OCI-LY1 (cell line): ENCODE data around the gene CAMTA1.
"Not testable (repeated sequence)": the region's sequence is repeated elsewhere in the genome, so short reads cannot be mapped to it uniquely, and the experiment has no call there.

Experiments
- H2AFZ ChIP-seq: fragments of 200-600 bp; sonication (generic), shearing (Covaris generic); 2 replicates; pipeline ENCODE4 v1.6.0; 2014; ENCODE audit warnings: antibody characterized with exemption, mild to moderate bottlenecking, low read length
- H3F3A ChIP-seq: fragments of 200-600 bp; sonication (generic), shearing (Covaris generic); 2 replicates; pipeline ENCODE4 v1.6.0; 2014; ENCODE audit warnings: mild to moderate bottlenecking, antibody characterized with exemption, low read length, moderate library complexity; ENCODE audit not compliant: insufficient read depth
- H3K27ac ChIP-seq: fragments of 200-600 bp; sonication (generic); 2 replicates; pipeline ENCODE4 v1.5.1; 2014; ENCODE audit warnings: low read length, mixed run types, mild to moderate bottlenecking, low read depth; ENCODE audit not compliant: poor library complexity, severe bottlenecking
- H3K27me3 ChIP-seq: fragments of 200-600 bp; sonication (generic); 2 replicates; pipeline ENCODE4 v1.6.0; 2014; ENCODE audit warnings: antibody characterized with exemption, mild to moderate bottlenecking, low read length, moderate library complexity; ENCODE audit not compliant: insufficient read depth
- H3K36me3 ChIP-seq: fragments of 200-600 bp; sonication (generic); 2 replicates; pipeline ENCODE4 v1.6.1; 2014; ENCODE audit warnings: mild to moderate bottlenecking, antibody characterized with exemption, low read length, moderate library complexity, mixed read lengths; ENCODE audit not compliant: insufficient read depth
- H3K4me1 ChIP-seq: fragments of 200-600 bp; sonication (generic); 2 replicates; pipeline ENCODE4 v1.5.1; 2014; ENCODE audit warnings: mild to moderate bottlenecking, low read length, moderate library complexity; ENCODE audit not compliant: insufficient read depth, severe bottlenecking
- H3K4me2 ChIP-seq: fragments of 200-600 bp; sonication (generic), shearing (Covaris generic); 2 replicates; pipeline ENCODE4 v1.6.1; 2014; ENCODE audit warnings: low read length
- H3K4me3 ChIP-seq: fragments of 200-600 bp; sonication (generic); 2 replicates; pipeline ENCODE4 v1.5.1; 2014; ENCODE audit warnings: low read length, low read depth, mild to moderate bottlenecking, mixed read lengths; ENCODE audit not compliant: poor library complexity, severe bottlenecking
- H3K79me2 ChIP-seq: fragments of 200-600 bp; shearing (Covaris generic); 2 replicates; pipeline ENCODE4 v1.6.1; 2016; ENCODE audit warnings: mixed run types, low read length, mixed read lengths; ENCODE audit not compliant: insufficient read depth
- H3K9ac ChIP-seq: fragments of 200-600 bp; sonication (generic), shearing (Covaris generic); 2 replicates; pipeline ENCODE4 v1.6.1; 2014; ENCODE audit warnings: mild to moderate bottlenecking, low read length, mixed read lengths
- H3K9me2 ChIP-seq: fragments of 200-600 bp; sonication (generic), shearing (Covaris generic); 2 replicates; pipeline ENCODE4 v1.6.1; 2014; ENCODE audit warnings: low read depth, mild to moderate bottlenecking, low read length, mixed read lengths
- H3K9me3 ChIP-seq: fragments of 200-600 bp; shearing (Covaris generic); 2 replicates; pipeline ENCODE4 v1.6.1; 2014; ENCODE audit warnings: low read length, mixed read lengths
- H4K20me1 ChIP-seq: fragments of 200-600 bp; sonication (generic), shearing (Covaris generic); 2 replicates; pipeline ENCODE4 v1.6.0; 2016; ENCODE audit warnings: mild to moderate bottlenecking, low read length; ENCODE audit not compliant: insufficient read depth
- CTCF ChIP-seq: fragments of 200-600 bp; sonication (generic), shearing (Covaris generic); IDR thresholded peaks from 2 replicates; pipeline ENCODE4 v1.5.1; 2017; ENCODE audit warnings: mild to moderate bottlenecking, antibody characterized with exemption, low read length, moderate library complexity, mixed read lengths
- EZH2 ChIP-seq: fragments of 200-600 bp; sonication (generic), shearing (Covaris generic); IDR thresholded peaks from 2 replicates; pipeline ENCODE4 v1.8.0; 2017; ENCODE audit warnings: borderline replicate concordance, mixed run types, mild to moderate bottlenecking, antibody characterized with exemption, low read length, moderate library complexity, mixed read lengths

The CAMTA1 gene

DNA sequence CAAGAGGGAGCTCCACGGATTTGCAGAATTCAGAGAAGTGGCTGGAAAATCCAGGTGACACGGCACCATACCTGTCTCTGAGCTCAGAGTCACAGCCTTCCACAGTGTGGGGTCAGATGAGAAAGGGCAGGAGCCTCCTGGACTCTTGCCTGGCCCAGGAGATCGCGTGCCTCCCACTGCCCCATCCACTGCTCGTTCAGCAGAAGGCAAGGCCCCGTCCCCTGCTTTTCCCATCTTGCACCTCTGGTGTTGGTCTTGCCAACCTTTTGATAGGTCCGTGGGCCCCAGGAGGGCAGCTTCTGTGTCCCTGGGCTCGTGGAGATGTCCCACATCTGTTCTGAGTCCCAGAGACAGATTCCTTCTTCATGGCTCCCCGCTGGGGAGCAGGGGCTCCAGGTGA is 902.2 kb downstream of the CAMTA1 start:
- no peaks in the 10 kb centered on the region for H4K20me1 ChIP-seq
- no peaks in the 10 kb centered on the region for H3K9me3 ChIP-seq
- H2AFZ ChIP-seq: no peak overlapping the region
- H3K27me3 ChIP-seq: peaks cover 8% of the 10 kb centered on the region; the same call in 1 of the 2 replicates
- TF ChIP-seq EZH2: no peak
- no peak for TF ChIP-seq CTCF
- no peak overlapping the region for H3K9ac ChIP-seq
- no peaks in the 10 kb centered on the region for H3K79me2 ChIP-seq
- no peak overlapping the region for H3K4me3 ChIP-seq
- H3K36me3 ChIP-seq: no peaks in the 10 kb centered on the region
- no peak overlapping the region for H3K27ac ChIP-seq
- no peaks in the 10 kb centered on the region for H3K4me1 ChIP-seq
- no peaks in the 10 kb centered on the region for H3K9me2 ChIP-seq
- H3F3A ChIP-seq: no peaks in the 10 kb centered on the region
- H3K4me2 ChIP-seq: no peak overlapping the region

DNA sequence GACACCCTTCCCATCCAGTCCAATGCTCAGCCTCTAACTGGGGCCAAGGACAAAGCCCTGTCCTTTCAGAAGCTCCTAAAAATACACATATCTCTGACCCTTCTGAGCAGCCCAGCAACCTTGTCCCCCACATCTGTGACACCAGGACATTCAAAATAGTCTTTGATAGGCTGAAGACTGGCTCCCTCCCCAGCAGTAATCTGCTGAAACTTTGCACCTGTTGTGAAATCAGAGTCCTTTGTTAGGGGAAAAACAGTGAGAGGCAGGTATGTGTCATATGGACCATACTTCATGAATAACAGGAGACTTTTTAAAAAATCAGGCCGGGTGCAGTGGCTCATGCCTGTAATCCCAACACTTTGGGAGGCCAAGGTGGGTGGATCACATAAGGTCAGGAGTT is 903.4 kb downstream of the CAMTA1 start:
- Histone ChIP-seq H3K9ac (no peak overlapping the region), H4K20me1 (no peaks in the 10 kb centered on the region), H3K79me2 (no peaks in the 10 kb centered on the region), H3F3A (no peaks in the 10 kb centered on the region), H3K36me3 (no peaks in the 10 kb centered on the region; the same call in 1 of the 2 replicates), H3K4me3 (no peak overlapping the region), H3K27me3 (peaks cover 8% of the 10 kb centered on the region; the same call in 1 of the 2 replicates), H3K9me2 (no peaks in the 10 kb centered on the region), H3K9me3 (no peaks in the 10 kb centered on the region), H3K27ac (no peak overlapping the region), H3K4me1 (no peaks in the 10 kb centered on the region), H2AFZ (no peak overlapping the region), H3K4me2 (no peak overlapping the region)
- TF ChIP-seq EZH2 (no peak), CTCF (no peak)

DNA sequence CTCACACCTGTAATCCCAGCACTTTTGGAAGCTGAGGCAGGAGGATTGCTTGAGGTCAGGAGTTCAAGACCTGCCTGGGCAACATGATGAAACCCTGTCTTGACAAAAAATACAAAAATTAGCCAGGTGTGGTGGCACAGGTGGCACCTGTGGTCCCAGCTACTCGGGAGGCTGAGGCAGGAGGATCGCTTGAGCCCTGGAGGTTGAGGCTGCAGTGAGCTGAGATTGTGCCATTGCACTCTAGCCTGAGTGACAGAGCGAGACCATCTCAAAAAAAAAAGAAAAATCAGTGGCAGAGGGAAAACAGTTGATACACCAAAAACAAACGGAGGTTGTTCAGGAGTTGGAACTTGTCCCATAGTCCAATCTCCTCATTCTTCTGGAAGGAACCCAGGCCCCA is 904.1 kb downstream of the CAMTA1 start:
- H3K4me3 ChIP-seq, H3K4me1 ChIP-seq, H3K79me2 ChIP-seq, H3K36me3 ChIP-seq, H3K9me2 ChIP-seq, H2AFZ ChIP-seq, H3K27me3 ChIP-seq, H3K27ac ChIP-seq, H4K20me1 ChIP-seq, H3K9me3 ChIP-seq, H3K9ac ChIP-seq, H3K4me2 ChIP-seq, H3F3A ChIP-seq: not testable (repeated sequence)

- Histone ChIP-seq H2AFZ (no peak overlapping the region), H3K4me2 (no peak overlapping the region), H3K9me3 (no peaks in the 10 kb centered on the region)
These were observed 904.8 kb downstream of the CAMTA1 start for GRCh38 chr1:7690076-7690475.

More at GRCh38 chr1:7690076-7690475, 904.8 kb downstream of the CAMTA1 start:
- Histone ChIP-seq H3K27ac (no peak overlapping the region), H3K4me1 (no peaks in the 10 kb centered on the region), H3K36me3 (no peaks in the 10 kb centered on the region; the same call in 1 of the 2 replicates), H3K27me3 (no peaks in the 10 kb centered on the region; the same call in 1 of the 2 replicates), H3K9me2 (no peaks in the 10 kb centered on the region), H3F3A (no peaks in the 10 kb centered on the region), H3K4me3 (no peak overlapping the region), H4K20me1 (no peaks in the 10 kb centered on the region), H3K79me2 (no peaks in the 10 kb centered on the region), H3K9ac (no peak overlapping the region)
- TF ChIP-seq CTCF (no peak), EZH2 (no peak)
